ENCODE results near the gene DPM3. TPM values are rescaled to one million over a fixed set of nuclear protein-coding genes. Genes with fewer than 3 reads are reported as not detected.

The DPM3 gene
- total and polyA plus RNA-seq, 2 of the 13 experiments (the other 11 are each of a cell fraction or from before 2014, with no cell fraction given): 23.2 to 53.4 TPM

GRCh38 chr1:155091071-155092051 lies 49.0 kb downstream of the DPM3 start (continued):
- peak; percentile 39; the same call in 1 of the 2 replicates for TF ChIP-seq KDM1A (CRISPR knock-in tag; IDR thresholded peaks at IDR 0.05)
- no peak for TF ChIP-seq MLXIP (CRISPR knock-in tag; IDR thresholded peaks at IDR 0.05; ENCODE audit: borderline replicate concordance)
- no peak for TF ChIP-seq SYNCRIP (IDR thresholded peaks at IDR 0.05; ENCODE audit: insufficient read depth, low read depth, low read length)
- peak; percentile 81; the same call in 1 of the 2 replicates for TF ChIP-seq TARDBP (CRISPR knock-in tag; IDR thresholded peaks at IDR 0.05)
- TF ChIP-seq NCOA5 (CRISPR knock-in tag; IDR thresholded peaks at IDR 0.05): no peak
- no peak for TF ChIP-seq ZNF562 (CRISPR knock-in tag; IDR thresholded peaks at IDR 0.05; ENCODE audit: borderline replicate concordance)
- no peak for TF ChIP-seq TEAD2 (CRISPR knock-in tag; IDR thresholded peaks at IDR 0.05)
- TF ChIP-seq SRF (IDR thresholded peaks at IDR 0.05; ENCODE audit: low read depth, low read length): no peak
- peak; percentile 23; the same call in 1 of the 2 replicates for TF ChIP-seq ZBTB38 (CRISPR knock-in tag; IDR thresholded peaks at IDR 0.05)
- TF ChIP-seq GATA4 (IDR thresholded peaks at IDR 0.05; ENCODE audit: borderline replicate concordance, low read depth): no peak
- no peak for TF ChIP-seq ZBTB8A (CRISPR knock-in tag; IDR thresholded peaks at IDR 0.05; ENCODE audit: borderline replicate concordance, low read depth)
- TF ChIP-seq NR2F6 (IDR thresholded peaks at IDR 0.05): peak; percentile 88
- peak; percentile 93 for TF ChIP-seq NR2F6 (CRISPR knock-in tag; IDR thresholded peaks at IDR 0.05)
- TF ChIP-seq TOPORS (CRISPR knock-in tag; IDR thresholded peaks at IDR 0.05): peak; percentile 13; the same call in 1 of the 2 replicates
- TF ChIP-seq, protein P1, sequence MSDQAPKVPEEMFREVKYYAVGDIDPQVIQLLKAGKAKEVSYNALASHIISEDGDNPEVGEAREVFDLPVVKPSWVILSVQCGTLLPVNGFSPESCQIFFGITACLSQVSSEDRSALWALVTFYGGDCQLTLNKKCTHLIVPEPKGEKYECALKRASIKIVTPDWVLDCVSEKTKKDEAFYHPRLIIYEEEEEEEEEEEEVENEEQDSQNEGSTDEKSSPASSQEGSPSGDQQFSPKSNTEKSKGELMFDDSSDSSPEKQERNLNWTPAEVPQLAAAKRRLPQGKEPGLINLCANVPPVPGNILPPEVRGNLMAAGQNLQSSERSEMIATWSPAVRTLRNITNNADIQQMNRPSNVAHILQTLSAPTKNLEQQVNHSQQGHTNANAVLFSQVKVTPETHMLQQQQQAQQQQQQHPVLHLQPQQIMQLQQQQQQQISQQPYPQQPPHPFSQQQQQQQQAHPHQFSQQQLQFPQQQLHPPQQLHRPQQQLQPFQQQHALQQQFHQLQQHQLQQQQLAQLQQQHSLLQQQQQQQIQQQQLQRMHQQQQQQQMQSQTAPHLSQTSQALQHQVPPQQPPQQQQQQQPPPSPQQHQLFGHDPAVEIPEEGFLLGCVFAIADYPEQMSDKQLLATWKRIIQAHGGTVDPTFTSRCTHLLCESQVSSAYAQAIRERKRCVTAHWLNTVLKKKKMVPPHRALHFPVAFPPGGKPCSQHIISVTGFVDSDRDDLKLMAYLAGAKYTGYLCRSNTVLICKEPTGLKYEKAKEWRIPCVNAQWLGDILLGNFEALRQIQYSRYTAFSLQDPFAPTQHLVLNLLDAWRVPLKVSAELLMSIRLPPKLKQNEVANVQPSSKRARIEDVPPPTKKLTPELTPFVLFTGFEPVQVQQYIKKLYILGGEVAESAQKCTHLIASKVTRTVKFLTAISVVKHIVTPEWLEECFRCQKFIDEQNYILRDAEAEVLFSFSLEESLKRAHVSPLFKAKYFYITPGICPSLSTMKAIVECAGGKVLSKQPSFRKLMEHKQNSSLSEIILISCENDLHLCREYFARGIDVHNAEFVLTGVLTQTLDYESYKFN (CRISPR knock-in tag; conservative IDR thresholded peaks at IDR 0.05): peak; percentile 94
- TF ChIP-seq PHF20 (CRISPR knock-in tag; IDR thresholded peaks at IDR 0.05): peak; percentile 15; the same call in 1 of the 2 replicates
- TF ChIP-seq NR2F2 (IDR thresholded peaks at IDR 0.05; ENCODE audit: borderline replicate concordance, low read depth): peak; percentile 78; the same call in 1 of the 2 replicates
- no peak for TF ChIP-seq ZNF703 (CRISPR knock-in tag; IDR thresholded peaks at IDR 0.05; ENCODE audit: borderline replicate concordance)
- TF ChIP-seq HMG20B (CRISPR knock-in tag; conservative IDR thresholded peaks at IDR 0.05): peak; percentile 74
- TF ChIP-seq, protein P2, sequence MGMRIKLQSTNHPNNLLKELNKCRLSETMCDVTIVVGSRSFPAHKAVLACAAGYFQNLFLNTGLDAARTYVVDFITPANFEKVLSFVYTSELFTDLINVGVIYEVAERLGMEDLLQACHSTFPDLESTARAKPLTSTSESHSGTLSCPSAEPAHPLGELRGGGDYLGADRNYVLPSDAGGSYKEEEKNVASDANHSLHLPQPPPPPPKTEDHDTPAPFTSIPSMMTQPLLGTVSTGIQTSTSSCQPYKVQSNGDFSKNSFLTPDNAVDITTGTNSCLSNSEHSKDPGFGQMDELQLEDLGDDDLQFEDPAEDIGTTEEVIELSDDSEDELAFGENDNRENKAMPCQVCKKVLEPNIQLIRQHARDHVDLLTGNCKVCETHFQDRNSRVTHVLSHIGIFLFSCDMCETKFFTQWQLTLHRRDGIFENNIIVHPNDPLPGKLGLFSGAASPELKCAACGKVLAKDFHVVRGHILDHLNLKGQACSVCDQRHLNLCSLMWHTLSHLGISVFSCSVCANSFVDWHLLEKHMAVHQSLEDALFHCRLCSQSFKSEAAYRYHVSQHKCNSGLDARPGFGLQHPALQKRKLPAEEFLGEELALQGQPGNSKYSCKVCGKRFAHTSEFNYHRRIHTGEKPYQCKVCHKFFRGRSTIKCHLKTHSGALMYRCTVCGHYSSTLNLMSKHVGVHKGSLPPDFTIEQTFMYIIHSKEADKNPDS (CRISPR knock-in tag; IDR thresholded peaks at IDR 0.05): 0 out of 2 replicates have a peak, but pooled peaks have one; percentile 16
